ENCODE measurements around the gene ZBTB49. TPM values are rescaled to one million over a fixed set of nuclear protein-coding genes. Genes with fewer than 3 reads are reported as not detected.

Gene ZBTB49
- total and polyA plus RNA-seq, 2 of the 13 experiments (the other 11 are each of a cell fraction or from before 2014, with no cell fraction given) = 3.3 to 4.3 TPM

DNA sequence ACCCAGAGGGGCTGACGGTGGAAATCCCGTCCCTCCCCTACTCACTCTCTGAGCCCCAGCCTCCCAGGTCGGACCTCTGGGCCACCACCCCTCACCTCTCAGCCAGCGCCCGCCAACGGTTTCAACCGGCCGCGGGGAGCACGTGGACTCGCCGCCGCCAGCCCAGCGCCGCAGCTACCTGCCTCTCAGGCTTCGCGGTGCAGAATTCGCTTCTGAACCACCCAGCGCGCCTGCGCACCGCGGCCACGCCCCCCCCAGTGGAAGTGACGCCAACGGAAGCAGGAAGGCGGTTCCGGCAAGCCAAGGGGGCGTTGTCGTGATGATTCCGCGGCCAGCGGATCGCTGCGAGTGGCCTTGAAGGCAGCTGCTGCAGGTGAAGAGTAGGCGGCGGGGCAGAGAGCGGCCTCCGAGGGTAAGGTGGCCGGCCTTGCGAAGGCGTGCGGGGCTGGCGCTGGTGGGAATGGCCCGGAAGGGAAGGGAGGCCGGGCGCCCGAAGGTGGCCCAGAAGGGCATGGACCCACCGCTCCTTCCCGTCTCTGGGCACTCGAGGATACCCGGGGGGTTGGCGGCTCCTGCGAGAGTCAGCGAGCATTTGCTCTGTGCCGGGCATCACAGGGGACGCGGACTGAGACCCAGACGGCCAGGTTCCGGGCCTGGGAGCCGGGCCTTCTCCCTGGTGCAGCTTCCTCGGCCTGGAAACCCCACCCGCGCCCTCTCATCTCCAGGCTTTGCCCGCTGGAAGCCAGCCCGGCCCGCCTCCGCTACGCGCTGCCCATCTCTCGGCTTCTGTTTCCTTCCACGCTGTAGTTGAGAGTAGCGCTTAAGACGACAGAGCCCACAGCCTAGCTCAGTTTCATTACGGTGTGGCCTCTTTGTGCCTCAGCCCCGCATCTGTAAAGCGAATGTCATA lies at the start of gene ZBTB49, which contains the start of gene LYAR (continued):
- TF ChIP-seq POGZ (CRISPR knock-in tag; IDR thresholded peaks at IDR 0.05) (peak; percentile 84), HDAC6 (IDR thresholded peaks at IDR 0.05; ENCODE audit: low read depth, low read length) (no peak), ZNF335 (CRISPR knock-in tag; IDR thresholded peaks at IDR 0.05) (no peak), ERF (CRISPR knock-in tag; IDR thresholded peaks at IDR 0.05) (peak; percentile 43; the same call in 1 of the 2 replicates), NR2F6 (IDR thresholded peaks at IDR 0.05) (no peak), NR2F6 (CRISPR knock-in tag; IDR thresholded peaks at IDR 0.05) (peak; percentile 52; the same call in 1 of the 2 replicates), MXI1 (IDR thresholded peaks at IDR 0.05; ENCODE audit: borderline replicate concordance, low read depth, low read length) (peak; percentile 99), FIP1L1 (IDR thresholded peaks at IDR 0.05; ENCODE audit: borderline replicate concordance, insufficient read depth, low read depth, low read length) (no peak), MTA1 (CRISPR knock-in tag; IDR thresholded peaks at IDR 0.05; ENCODE audit: borderline replicate concordance) (peak; percentile 73; the same call in 1 of the 2 replicates), HOXA5 (CRISPR knock-in tag; IDR thresholded peaks at IDR 0.05) (peak; percentile 86; the same call in 1 of the 2 replicates)
- TF ChIP-seq, protein P1, sequence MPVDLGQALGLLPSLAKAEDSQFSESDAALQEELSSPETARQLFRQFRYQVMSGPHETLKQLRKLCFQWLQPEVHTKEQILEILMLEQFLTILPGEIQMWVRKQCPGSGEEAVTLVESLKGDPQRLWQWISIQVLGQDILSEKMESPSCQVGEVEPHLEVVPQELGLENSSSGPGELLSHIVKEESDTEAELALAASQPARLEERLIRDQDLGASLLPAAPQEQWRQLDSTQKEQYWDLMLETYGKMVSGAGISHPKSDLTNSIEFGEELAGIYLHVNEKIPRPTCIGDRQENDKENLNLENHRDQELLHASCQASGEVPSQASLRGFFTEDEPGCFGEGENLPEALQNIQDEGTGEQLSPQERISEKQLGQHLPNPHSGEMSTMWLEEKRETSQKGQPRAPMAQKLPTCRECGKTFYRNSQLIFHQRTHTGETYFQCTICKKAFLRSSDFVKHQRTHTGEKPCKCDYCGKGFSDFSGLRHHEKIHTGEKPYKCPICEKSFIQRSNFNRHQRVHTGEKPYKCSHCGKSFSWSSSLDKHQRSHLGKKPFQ (CRISPR knock-in tag; IDR thresholded peaks at IDR 0.05; ENCODE audit: insufficient replicate concordance) = no peak
- TF ChIP-seq, protein P2, sequence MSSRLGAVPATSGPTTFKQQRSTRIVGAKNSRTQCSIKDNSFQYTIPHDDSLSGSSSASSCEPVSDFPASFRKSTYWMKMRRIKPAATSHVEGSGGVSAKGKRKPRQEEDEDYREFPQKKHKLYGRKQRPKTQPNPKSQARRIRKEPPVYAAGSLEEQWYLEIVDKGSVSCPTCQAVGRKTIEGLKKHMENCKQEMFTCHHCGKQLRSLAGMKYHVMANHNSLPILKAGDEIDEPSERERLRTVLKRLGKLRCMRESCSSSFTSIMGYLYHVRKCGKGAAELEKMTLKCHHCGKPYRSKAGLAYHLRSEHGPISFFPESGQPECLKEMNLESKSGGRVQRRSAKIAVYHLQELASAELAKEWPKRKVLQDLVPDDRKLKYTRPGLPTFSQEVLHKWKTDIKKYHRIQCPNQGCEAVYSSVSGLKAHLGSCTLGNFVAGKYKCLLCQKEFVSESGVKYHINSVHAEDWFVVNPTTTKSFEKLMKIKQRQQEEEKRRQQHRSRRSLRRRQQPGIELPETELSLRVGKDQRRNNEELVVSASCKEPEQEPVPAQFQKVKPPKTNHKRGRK (CRISPR knock-in tag; IDR thresholded peaks at IDR 0.05) = peak; percentile 24; the same call in 1 of the 2 replicates
- TF ChIP-seq, protein P3, sequence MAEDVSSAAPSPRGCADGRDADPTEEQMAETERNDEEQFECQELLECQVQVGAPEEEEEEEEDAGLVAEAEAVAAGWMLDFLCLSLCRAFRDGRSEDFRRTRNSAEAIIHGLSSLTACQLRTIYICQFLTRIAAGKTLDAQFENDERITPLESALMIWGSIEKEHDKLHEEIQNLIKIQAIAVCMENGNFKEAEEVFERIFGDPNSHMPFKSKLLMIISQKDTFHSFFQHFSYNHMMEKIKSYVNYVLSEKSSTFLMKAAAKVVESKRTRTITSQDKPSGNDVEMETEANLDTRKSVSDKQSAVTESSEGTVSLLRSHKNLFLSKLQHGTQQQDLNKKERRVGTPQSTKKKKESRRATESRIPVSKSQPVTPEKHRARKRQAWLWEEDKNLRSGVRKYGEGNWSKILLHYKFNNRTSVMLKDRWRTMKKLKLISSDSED (CRISPR knock-in tag; IDR thresholded peaks at IDR 0.05) = 0 out of 2 replicates have a peak, but pooled peaks have one; percentile 63
- TF ChIP-seq, protein P4, sequence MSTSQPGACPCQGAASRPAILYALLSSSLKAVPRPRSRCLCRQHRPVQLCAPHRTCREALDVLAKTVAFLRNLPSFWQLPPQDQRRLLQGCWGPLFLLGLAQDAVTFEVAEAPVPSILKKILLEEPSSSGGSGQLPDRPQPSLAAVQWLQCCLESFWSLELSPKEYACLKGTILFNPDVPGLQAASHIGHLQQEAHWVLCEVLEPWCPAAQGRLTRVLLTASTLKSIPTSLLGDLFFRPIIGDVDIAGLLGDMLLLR (CRISPR knock-in tag; IDR thresholded peaks at IDR 0.05) = peak; percentile 99
- TF ChIP-seq, protein P5, sequence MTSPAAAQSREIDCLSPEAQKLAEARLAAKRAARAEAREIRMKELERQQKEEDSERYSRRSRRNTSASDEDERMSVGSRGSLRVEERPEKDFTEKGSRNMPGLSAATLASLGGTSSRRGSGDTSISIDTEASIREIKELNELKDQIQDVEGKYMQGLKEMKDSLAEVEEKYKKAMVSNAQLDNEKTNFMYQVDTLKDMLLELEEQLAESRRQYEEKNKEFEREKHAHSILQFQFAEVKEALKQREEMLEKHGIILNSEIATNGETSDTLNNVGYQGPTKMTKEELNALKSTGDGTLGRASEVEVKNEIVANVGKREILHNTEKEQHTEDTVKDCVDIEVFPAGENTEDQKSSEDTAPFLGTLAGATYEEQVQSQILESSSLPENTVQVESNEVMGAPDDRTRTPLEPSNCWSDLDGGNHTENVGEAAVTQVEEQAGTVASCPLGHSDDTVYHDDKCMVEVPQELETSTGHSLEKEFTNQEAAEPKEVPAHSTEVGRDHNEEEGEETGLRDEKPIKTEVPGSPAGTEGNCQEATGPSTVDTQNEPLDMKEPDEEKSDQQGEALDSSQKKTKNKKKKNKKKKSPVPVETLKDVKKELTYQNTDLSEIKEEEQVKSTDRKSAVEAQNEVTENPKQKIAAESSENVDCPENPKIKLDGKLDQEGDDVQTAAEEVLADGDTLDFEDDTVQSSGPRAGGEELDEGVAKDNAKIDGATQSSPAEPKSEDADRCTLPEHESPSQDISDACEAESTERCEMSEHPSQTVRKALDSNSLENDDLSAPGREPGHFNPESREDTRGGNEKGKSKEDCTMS (CRISPR knock-in tag; conservative IDR thresholded peaks at IDR 0.05) = no peak
- TF ChIP-seq, protein P6, sequence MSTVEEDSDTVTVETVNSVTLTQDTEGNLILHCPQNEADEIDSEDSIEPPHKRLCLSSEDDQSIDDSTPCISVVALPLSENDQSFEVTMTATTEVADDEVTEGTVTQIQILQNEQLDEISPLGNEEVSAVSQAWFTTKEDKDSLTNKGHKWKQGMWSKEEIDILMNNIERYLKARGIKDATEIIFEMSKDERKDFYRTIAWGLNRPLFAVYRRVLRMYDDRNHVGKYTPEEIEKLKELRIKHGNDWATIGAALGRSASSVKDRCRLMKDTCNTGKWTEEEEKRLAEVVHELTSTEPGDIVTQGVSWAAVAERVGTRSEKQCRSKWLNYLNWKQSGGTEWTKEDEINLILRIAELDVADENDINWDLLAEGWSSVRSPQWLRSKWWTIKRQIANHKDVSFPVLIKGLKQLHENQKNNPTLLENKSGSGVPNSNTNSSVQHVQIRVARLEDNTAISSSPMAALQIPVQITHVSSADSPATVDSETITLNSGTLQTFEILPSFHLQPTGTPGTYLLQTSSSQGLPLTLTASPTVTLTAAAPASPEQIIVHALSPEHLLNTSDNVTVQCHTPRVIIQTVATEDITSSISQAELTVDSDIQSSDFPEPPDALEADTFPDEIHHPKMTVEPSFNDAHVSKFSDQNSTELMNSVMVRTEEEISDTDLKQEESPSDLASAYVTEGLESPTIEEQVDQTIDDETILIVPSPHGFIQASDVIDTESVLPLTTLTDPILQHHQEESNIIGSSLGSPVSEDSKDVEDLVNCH (CRISPR knock-in tag; IDR thresholded peaks at IDR 0.05) = no peak
